GM12872 (cell line): ENCODE measurements around the gene MED12L.
A peak's percentile ranks its signal among the peaks of the same experiment; 100 is the strongest.

Experiments used
- TF ChIP-seq, protein P1 (sequence below): IDR thresholded peaks from 3 replicates; pipeline ENCODE4 v1.5.1; 2011; ENCODE audit warnings: low read depth, mild to moderate bottlenecking, low read length, moderate library complexity; ENCODE audit not compliant: insufficient read depth

Gene MED12L

GRCh38 chr3:151156618-151157216 lies 71.3 kb downstream of the MED12L start:
- TF ChIP-seq, protein P1, sequence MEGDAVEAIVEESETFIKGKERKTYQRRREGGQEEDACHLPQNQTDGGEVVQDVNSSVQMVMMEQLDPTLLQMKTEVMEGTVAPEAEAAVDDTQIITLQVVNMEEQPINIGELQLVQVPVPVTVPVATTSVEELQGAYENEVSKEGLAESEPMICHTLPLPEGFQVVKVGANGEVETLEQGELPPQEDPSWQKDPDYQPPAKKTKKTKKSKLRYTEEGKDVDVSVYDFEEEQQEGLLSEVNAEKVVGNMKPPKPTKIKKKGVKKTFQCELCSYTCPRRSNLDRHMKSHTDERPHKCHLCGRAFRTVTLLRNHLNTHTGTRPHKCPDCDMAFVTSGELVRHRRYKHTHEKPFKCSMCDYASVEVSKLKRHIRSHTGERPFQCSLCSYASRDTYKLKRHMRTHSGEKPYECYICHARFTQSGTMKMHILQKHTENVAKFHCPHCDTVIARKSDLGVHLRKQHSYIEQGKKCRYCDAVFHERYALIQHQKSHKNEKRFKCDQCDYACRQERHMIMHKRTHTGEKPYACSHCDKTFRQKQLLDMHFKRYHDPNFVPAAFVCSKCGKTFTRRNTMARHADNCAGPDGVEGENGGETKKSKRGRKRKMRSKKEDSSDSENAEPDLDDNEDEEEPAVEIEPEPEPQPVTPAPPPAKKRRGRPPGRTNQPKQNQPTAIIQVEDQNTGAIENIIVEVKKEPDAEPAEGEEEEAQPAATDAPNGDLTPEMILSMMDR: peak; percentile 67

- TF ChIP-seq, protein P1: no peak
Measured at GRCh38 chr3:151159806-151160205, 74.3 kb downstream of the MED12L start.

- TF ChIP-seq, protein P1: no peak
Measured at GRCh38 chr3:151165226-151165625, 79.8 kb downstream of the MED12L start.

DNA sequence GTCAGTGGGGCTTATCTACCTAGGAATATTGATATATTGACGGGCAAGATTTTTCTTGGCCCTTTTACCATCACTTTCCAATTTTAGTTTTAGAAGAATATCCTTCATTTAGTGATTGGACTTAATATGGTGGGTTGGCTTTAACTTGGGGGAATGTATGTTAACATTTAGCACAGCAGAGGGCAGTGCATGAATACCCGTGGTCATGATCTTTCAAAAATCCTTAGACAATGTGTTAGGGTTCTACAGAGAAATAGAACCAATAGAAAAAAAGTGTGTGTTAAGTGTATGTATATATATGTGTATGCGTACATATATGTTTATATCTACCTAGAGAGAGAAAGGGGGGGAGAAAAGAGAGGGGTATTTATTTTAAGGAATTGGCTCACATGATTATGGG lies 80.7 kb downstream of the MED12L start:
- TF ChIP-seq, protein P1: peak; percentile 23; the same call in 1 of the 3 replicates

- TF ChIP-seq, protein P1: peak; percentile 84
Measured at GRCh38 chr3:151168269-151169094, 83.0 kb downstream of the MED12L start.

DNA sequence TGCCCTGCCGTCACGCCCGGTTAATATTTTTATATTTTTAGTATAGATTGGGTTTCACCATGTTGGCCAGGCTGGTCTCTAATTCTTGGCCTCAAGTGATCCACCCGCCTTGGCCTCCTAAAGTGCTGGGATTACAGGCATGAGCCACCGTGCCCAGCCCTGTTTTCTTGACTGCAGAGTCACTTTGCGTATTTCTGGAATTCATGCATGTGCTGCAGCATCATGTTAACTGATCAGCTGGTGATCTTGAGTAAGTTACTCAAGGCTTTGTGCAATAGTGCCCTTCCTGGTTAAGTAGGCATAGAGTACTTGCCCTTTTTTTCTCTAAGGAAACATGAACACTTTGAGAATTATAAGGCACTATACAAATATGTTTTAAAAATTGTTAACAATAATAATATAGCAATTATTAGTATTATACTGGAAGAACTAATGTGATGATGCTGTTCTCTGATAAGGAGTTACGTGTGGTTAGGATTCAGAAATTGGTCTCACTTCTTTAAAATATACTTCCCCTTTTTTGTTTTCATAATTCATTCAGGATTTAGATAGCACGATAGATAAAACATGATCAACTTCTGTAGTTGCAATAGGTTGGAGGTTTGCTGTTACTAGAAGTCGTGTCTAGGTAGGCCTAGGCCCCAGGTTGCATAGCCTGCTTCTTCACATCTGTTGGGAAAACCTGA lies 83.9 kb downstream of the MED12L start:
- TF ChIP-seq, protein P1: no peak

DNA sequence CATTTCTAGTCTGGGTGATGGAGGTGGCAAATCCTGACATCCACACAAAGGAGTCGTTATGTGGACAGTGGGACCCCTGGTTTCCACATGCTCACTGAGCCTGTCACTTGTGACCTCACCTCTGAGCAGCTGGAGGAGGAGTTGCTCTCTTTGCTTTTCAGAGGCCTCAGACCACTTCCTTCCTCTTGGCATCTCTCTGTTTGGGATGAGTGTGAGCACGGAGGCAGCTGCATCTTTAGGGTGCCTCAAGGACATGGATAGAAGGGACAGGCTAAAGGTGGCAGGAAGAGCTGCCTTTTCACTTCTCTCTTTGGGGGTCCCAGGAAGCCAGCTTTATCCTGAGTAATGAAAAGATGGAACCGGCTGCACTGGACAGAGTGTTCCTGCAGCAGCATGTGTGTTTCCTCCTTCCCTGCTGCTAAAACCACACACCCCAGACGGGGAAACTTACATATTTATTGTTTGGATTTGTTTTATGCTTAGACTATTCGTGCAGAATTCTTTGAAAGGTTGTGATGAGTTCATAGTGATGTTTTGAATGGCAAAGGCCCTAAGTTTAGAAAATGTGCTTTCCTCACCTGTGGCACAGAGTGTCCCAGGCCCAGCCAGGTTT lies 85.8 kb downstream of the MED12L start:
- TF ChIP-seq, protein P1: no peak
